HepG2 (cell line): Measurements from ENCODE around the gene RABL6. TPM values are rescaled to one million over a fixed set of nuclear protein-coding genes. Genes with fewer than 3 reads are reported as not detected.
A peak's percentile ranks its signal among the peaks of the same experiment; 100 is the strongest.

Experiments used
- ARID5B ChIP-seq: IDR thresholded peaks from 2 replicates; pipeline ENCODE4 v1.4.0; 2020; ENCODE audit warnings: mild to moderate bottlenecking, missing genetic modification reagents
- KLF12 ChIP-seq: sonication (generic); formaldehyde crosslinking; IDR thresholded peaks from 2 replicates; pipeline ENCODE4 v1.4.0; 2020; ENCODE audit warnings: missing genetic modification reagents, borderline replicate concordance
- KLF15 ChIP-seq: sonication (generic); formaldehyde crosslinking; IDR thresholded peaks from 2 replicates; pipeline ENCODE4 v1.8.1; 2023; ENCODE audit warnings: borderline replicate concordance, mild to moderate bottlenecking, inconsistent platforms, missing genetic modification reagents, mixed read lengths
- MED1 ChIP-seq: sonication (generic); formaldehyde crosslinking; IDR thresholded peaks from 2 replicates; pipeline ENCODE4 v1.4.0; 2020; ENCODE audit warnings: missing genetic modification reagents
- MTA3 ChIP-seq: sonication (generic); formaldehyde crosslinking; IDR thresholded peaks from 2 replicates; pipeline ENCODE4 v1.4.0; 2020; ENCODE audit warnings: missing genetic modification reagents
- REL ChIP-seq: sonication (generic); formaldehyde crosslinking; conservative IDR thresholded peaks from 2 replicates; pipeline ENCODE4 v1.8.0; 2022; ENCODE audit warnings: mild to moderate bottlenecking, missing genetic modification reagents, moderate library complexity
- SPEN ChIP-seq: sonication (generic); formaldehyde crosslinking; IDR thresholded peaks from 2 replicates; pipeline ENCODE4 v1.5.1; 2020; ENCODE audit warnings: low read depth, mild to moderate bottlenecking, missing genetic modification reagents
- ZBTB21 ChIP-seq: sonication (generic); formaldehyde crosslinking; IDR thresholded peaks from 2 replicates; pipeline ENCODE4 v1.4.0; 2020; ENCODE audit warnings: missing genetic modification reagents
- ZNF251 ChIP-seq: sonication (generic); formaldehyde crosslinking; IDR thresholded peaks from 2 replicates; pipeline ENCODE4 v1.9.0; 2021; ENCODE audit warnings: mild to moderate bottlenecking, missing genetic modification reagents
- ZNF260 ChIP-seq: sonication (generic); formaldehyde crosslinking; IDR thresholded peaks from 2 replicates; pipeline ENCODE4 v1.4.0; 2020; ENCODE audit warnings: missing genetic modification reagents, low read depth, mild to moderate bottlenecking, borderline replicate concordance
- ZNF430 ChIP-seq: sonication (generic); formaldehyde crosslinking; IDR thresholded peaks from 2 replicates; pipeline ENCODE4 v1.9.0; 2021; ENCODE audit warnings: mild to moderate bottlenecking, missing genetic modification reagents
- ZNF572 ChIP-seq: sonication (generic); formaldehyde crosslinking; IDR thresholded peaks from 2 replicates; pipeline ENCODE4 v1.5.1; 2020; ENCODE audit warnings: mild to moderate bottlenecking, missing genetic modification reagents
- ZNF619 ChIP-seq: sonication (generic); formaldehyde crosslinking; IDR thresholded peaks from 2 replicates; pipeline ENCODE4 v1.4.0; 2020; ENCODE audit warnings: mild to moderate bottlenecking, missing genetic modification reagents
- ZNF777 ChIP-seq: sonication (generic); formaldehyde crosslinking; IDR thresholded peaks from 2 replicates; pipeline ENCODE4 v1.4.0; 2020; ENCODE audit warnings: missing genetic modification reagents
- polyA plus RNA-seq, 8 experiments: library from polyadenylated mRNA; depleted of rRNA in 3 of 8; stranded (reverse) in 7 of 8; unstranded in 1 of 8; fragments of >200 nt; fragmentation: Illumina TruSeq in 4 of 8; extraction: Trizol in 4 of 8; gene quantifications; 2 replicates each; pipeline versions ENCODE4 v1.2.1 to v1.2.3, GENCODE V29; 2011 to 2016; ENCODE audit warnings: low read depth in 4 of 8, missing spikeins in 1 of 8, mixed read lengths in 1 of 8; ENCODE audit not compliant: insufficient read depth in 1 of 8
- total RNA-seq, 5 experiments: library from RNA; depleted of rRNA; stranded (reverse); fragments of >200 nt; fragmentation: Illumina TruSeq; extraction: Trizol; gene quantifications; 2 replicates each; pipeline ENCODE4 v1.2.3, GENCODE V29; 2016; ENCODE audit warnings: low read depth in 1 of 5
- TF ChIP-seq, protein P1 (sequence below): sonication (generic); formaldehyde crosslinking; IDR thresholded peaks from 2 replicates; pipeline ENCODE4 v1.8.0; 2022; ENCODE audit warnings: missing genetic modification reagents, mild to moderate bottlenecking, borderline replicate concordance
- TF ChIP-seq, protein P2 (sequence below): sonication (generic); formaldehyde crosslinking; IDR thresholded peaks from 2 replicates; pipeline ENCODE4 v1.8.1; 2023; ENCODE audit warnings: missing genetic modification reagents, mild to moderate bottlenecking, borderline replicate concordance

The RABL6 gene
- total and polyA plus RNA-seq, 2 of the 13 experiments (the other 11 are each of a cell fraction or from before 2014, with no cell fraction given): 81.5 to 125 TPM

GRCh38 chr9:136799079-136799853 lies 8.5 kb upstream of the RABL6 start (continued):
- TF ChIP-seq ARID5B (CRISPR knock-in tag) (peak; percentile 42; the same call in 1 of the 2 replicates), ZNF430 (CRISPR knock-in tag) (peak; percentile 66; the same call in 1 of the 2 replicates), ZBTB21 (CRISPR knock-in tag) (no peak), REL (peak; percentile 95), ZNF572 (CRISPR knock-in tag) (no peak), ZNF619 (CRISPR knock-in tag) (no peak), MTA3 (no peak), KLF12 (CRISPR knock-in tag) (peak; percentile 88; the same call in 1 of the 2 replicates), KLF15 (no peak), MED1 (peak; percentile 99), ZNF251 (no peak), ZNF260 (CRISPR knock-in tag) (no peak), ZNF777 (CRISPR knock-in tag) (peak; percentile 45; the same call in 1 of the 2 replicates), SPEN (CRISPR knock-in tag) (peak; percentile 19; the same call in 1 of the 2 replicates)
- TF ChIP-seq, protein P1, sequence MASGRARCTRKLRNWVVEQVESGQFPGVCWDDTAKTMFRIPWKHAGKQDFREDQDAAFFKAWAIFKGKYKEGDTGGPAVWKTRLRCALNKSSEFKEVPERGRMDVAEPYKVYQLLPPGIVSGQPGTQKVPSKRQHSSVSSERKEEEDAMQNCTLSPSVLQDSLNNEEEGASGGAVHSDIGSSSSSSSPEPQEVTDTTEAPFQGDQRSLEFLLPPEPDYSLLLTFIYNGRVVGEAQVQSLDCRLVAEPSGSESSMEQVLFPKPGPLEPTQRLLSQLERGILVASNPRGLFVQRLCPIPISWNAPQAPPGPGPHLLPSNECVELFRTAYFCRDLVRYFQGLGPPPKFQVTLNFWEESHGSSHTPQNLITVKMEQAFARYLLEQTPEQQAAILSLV (CRISPR knock-in tag): peak; percentile 64; the same call in 1 of the 2 replicates
- TF ChIP-seq, protein P2, sequence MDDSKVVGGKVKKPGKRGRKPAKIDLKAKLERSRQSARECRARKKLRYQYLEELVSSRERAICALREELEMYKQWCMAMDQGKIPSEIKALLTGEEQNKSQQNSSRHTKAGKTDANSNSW: peak; percentile 42; the same call in 1 of the 2 replicates
